ENCODE measurements around the gene GNS. TPM values are rescaled to one million over a fixed set of nuclear protein-coding genes. Genes with fewer than 3 reads are reported as not detected.

The GNS gene
- total RNA-seq, 2 experiments from 2014 or later = 21.2 to 23.1 TPM

DNA sequence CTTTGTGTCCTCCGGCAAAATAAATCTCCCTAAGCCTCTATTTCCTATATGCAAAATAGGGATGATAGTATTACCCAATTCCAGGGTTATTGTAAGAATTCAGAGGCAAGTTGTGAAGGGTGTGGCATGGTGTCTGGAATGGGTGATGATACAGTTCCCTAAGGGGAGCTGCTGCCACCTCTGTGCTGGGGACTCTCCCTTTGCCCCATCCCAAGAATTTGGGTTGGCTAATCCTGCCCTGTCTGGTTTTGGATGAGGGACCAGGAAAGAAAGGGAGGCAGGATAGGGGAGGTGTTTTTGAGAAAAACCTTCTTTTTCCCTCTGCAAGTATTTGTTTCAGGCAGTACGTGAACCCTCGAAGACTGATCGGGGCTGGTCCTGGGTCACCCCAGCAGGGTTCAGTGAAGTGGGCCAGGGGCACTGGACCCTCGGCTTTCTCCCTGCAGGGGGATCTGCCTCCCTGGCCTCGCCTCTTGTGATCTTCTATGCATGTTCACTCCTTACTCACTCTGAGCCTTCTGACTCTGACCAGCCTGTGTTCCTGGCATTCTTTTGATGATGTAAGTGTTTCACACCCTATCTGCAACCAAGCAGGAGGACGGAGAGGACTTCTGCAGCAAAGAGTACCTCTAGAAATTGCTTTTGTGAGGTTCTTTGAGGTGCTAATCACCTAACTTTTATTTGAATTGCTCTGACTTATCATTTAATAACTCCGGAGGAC is 88.1 kb downstream of the GNS start:
- POLR2A ChIA-PET = interaction anchor here (1.1 kb wide), 1 partner anchor 11 kb away, joined by 4 read pairs; no protein-coding TSS in a partner anchor
- peak; percentile 60 for DNase-seq

DNA sequence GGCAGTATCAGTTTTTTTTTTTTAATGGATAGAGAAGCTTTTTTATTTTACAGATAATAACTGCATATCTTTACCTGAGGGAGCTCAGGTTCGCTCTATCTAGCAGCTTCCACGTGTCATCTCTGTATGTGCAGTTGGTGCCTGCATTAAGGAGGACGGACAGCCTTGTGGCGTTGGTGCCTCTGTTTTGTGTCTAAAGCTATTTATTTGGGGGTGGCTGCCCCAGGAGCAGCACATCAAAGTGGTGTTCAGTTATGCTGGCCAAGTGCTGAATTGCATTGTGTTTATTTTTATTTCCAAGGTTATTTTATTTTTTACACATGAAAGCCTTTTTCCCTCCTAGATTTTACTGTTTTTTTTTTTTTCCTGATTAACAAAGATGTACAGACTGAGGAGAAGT is 89.2 kb downstream of the GNS start:
- Mint-ChIP-seq H3K36me3 (no peaks in the 10 kb centered on the region), H3K4me3 (peak overlapping the region; percentile 85), H3K27ac (peak overlapping the region; percentile 96), H3K9me3 (no peaks in the 10 kb centered on the region), H3K27me3 (no peaks in the 10 kb centered on the region), H3K4me1 (ENCODE audit: low read depth) (peaks cover 92% of the 10 kb centered on the region)
- DNase-seq = no peak
- intact Hi-C loops (cut with micrococcal nuclease) = loop anchor here (5.0 kb wide), 1 partner anchor 268 kb away; the partner anchor contains the start of gene XPOT
- ChIA-PET POLR2A (interaction anchor here (0.6 to 2.5 kb wide), 10 partner anchors 9 to 225 kb away, joined by 3 to 19 read pairs (median 4); partner anchors contain the start of gene RASSF3), CTCF (interaction anchor here (0.6 to 4.7 kb wide), 8 partner anchors 8 to 121 kb away, joined by 3 to 22 read pairs (median 6); no protein-coding TSS in a partner anchor)

More for the DNA sequence above, 88.1 kb downstream of the GNS start:
- Mint-ChIP-seq H3K4me3 (peak overlapping the region; percentile 23), H3K9me3 (no peaks in the 10 kb centered on the region), H3K36me3 (no peaks in the 10 kb centered on the region), H3K27ac (peak overlapping the region; percentile 96), H3K4me1 (ENCODE audit: low read depth) (peaks cover 91% of the 10 kb centered on the region), H3K27me3 (no peaks in the 10 kb centered on the region)
- CTCF ChIA-PET = interaction anchor here (1.7 kb wide), 1 partner anchor 9 kb away, joined by 10 read pairs; no protein-coding TSS in a partner anchor
- intact Hi-C loops (cut with micrococcal nuclease) = loop anchor here (5.0 kb wide), 1 partner anchor 269 kb away; the partner anchor contains the start of gene XPOT

DNA sequence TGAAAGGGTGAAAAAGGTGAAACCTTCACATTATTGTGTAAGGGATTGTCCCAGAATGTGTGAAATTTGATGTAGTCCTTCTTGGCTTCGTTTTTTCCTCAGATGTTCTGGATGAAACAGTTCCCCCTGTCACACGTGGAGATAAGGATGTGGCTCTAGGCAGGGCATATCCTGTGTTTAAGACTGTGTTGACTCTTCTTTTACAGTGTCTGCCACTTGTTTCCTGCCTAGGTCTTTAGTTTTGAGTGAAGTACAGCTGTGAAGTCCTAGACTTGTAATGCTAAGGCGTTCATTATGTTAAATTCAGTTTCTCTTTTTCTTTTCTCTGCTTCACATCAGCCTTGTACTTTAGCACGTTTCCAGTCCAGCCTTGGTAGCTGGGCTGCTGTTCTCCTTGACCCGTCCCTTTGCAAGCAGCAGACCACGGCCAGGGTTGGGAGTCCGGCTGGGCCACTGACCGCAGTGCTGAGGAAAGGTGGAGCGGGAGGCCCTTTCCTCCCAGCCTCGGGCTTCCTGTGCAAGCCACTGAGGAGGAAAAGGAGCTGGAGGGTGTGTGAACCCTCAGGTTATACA is 89.8 kb downstream of the GNS start:
- H3K27me3 Mint-ChIP-seq = no peaks in the 10 kb centered on the region
- CTCF ChIA-PET = interaction anchor here (0.6 to 4.7 kb wide), 9 partner anchors 9 to 120 kb away, joined by 3 to 22 read pairs (median 8); no protein-coding TSS in a partner anchor
- intact Hi-C loops (cut with micrococcal nuclease) = loop anchor here (1.0 to 5.0 kb wide), 6 partner anchors 10 to 120 kb away; partner anchors contain the start of gene GNS
- POLR2A ChIA-PET = interaction anchor here (0.6 to 2.5 kb wide), 11 partner anchors 9 to 224 kb away, joined by 3 to 19 read pairs (median 4); partner anchors contain the start of gene RASSF3
- peak overlapping the region; percentile 85 for H3K4me3 Mint-ChIP-seq
- peaks cover 91% of the 10 kb centered on the region for H3K4me1 Mint-ChIP-seq (ENCODE audit: low read depth)
- no peaks in the 10 kb centered on the region for H3K9me3 Mint-ChIP-seq
- H3K36me3 Mint-ChIP-seq = no peaks in the 10 kb centered on the region
- peak; percentile 50 for DNase-seq
- H3K27ac Mint-ChIP-seq = peak overlapping the region; percentile 96

DNA sequence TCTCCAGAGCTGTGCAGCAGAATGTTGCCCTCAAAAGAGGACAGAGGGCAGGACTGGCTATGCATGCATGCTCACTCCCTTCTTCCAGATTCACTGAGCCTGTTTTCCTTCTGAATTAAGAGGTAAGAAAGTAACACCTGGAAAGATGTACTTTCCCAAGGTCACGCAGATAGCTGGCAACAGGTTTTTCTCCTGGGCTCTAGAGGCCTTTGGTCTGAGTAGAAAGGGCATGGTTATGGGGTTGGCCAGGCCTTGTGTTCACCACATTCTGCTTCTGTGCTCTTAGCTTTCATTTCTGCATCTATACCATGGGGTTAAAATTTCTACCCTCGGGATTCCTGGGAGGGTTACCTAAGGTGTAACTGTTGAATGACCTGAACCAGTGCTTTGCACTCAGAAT is 91.4 kb downstream of the GNS start:
- H3K4me3 Mint-ChIP-seq = no peak overlapping the region
- H3K4me1 Mint-ChIP-seq (ENCODE audit: low read depth) = peaks cover 88% of the 10 kb centered on the region
- no peaks in the 10 kb centered on the region for H3K27me3 Mint-ChIP-seq
- POLR2A ChIA-PET = interaction anchor here (1.0 to 2.5 kb wide), 6 partner anchors 11 to 446 kb away, joined by 3 to 11 read pairs (median 6); partner anchors contain the start of gene KICS2
- H3K27ac Mint-ChIP-seq = peak overlapping the region; percentile 96
- DNase-seq = no peak
- H3K36me3 Mint-ChIP-seq = no peaks in the 10 kb centered on the region
- CTCF ChIA-PET = interaction anchor here (0.9 to 4.7 kb wide), 8 partner anchors 13 to 119 kb away, joined by 3 to 22 read pairs (median 3); no protein-coding TSS in a partner anchor
- no peaks in the 10 kb centered on the region for H3K9me3 Mint-ChIP-seq
- intact Hi-C loops (cut with micrococcal nuclease) = loop anchor here (2.0 to 5.0 kb wide), 4 partner anchors 17 to 90 kb away; partner anchors contain the start of gene GNS

DNA sequence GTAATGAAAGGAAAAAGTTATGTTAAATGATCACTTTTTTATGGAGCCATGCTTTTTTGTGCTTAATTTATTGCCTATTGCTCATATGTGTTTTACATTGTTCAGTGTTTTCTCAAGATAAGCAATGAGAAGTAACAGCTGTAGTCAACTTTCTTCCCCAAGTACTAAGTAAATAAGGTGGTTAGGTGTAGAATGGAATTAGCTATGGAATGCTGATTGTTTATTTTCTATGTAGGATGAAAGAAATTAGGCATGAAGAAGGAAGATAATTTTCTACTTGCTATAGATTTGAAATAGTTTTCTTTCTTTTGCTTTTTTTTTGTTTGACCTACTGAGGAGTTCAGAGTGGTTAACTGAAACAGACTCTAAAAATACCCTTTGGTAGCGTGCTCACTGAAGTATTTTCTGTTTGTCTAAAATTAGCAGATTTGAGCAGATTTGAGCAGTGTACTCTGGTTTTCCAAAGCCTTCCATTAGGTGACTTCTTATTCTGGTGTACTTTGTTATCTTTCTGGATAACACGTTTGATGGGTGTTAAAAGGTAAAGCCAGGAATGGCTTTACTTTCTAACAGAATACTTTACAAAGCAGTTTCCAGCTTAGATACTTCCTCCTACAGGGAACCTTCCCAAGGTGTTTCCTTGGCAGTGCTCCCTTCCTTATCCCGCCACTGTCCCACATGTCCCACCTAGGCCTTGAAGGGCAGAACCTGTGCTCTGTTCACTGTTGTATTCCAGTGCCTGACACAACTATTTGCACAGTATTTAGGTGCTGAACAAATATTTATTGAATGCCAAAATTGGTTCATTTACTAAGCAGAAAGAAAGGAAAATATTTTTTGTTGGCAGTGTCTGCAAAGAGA is 92.9 kb downstream of the GNS start:
- Mint-ChIP-seq H3K27me3 (no peaks in the 10 kb centered on the region), H3K27ac (peak overlapping the region; percentile 96), H3K4me1 (ENCODE audit: low read depth) (peaks cover 89% of the 10 kb centered on the region), H3K4me3 (peak overlapping the region; percentile 43), H3K36me3 (no peaks in the 10 kb centered on the region), H3K9me3 (no peaks in the 10 kb centered on the region)
- ChIA-PET POLR2A (interaction anchor here (0.9 to 2.3 kb wide), 4 partner anchors 15 to 57 kb away, joined by 3 to 11 read pairs (median 6); no protein-coding TSS in a partner anchor), CTCF (interaction anchor here (1.4 to 4.7 kb wide), 4 partner anchors 15 to 117 kb away, joined by 3 to 22 read pairs (median 10); no protein-coding TSS in a partner anchor)
- no peak for DNase-seq
- intact Hi-C loops (cut with micrococcal nuclease) = loop anchor here (5.0 kb wide), 1 partner anchor 91 kb away; the partner anchor contains the start of gene GNS

DNA sequence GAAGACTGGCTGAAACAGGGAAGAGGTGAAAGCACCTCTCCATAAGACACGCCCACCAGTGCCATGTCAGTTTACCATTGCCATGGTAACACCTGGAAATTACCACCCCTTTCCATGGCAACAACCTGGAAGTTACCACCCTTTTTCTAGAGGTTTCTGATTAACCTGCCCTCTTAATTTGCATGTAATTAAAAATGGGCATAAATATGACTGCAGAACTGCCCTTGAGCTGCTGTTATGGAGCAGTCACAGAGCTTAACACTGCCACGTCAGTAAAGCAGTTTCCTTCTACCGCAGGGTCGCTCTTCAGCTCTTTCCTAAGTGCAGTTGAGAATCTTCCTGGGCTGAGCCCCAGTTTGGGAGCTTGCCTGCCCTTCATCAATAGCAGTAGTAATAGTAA is 93.7 kb downstream of the GNS start:
- no peaks in the 10 kb centered on the region for H3K36me3 Mint-ChIP-seq
- intact Hi-C loops (cut with micrococcal nuclease) = loop anchor here (5.0 kb wide), 1 partner anchor 92 kb away; the partner anchor contains the start of gene GNS
- ChIA-PET POLR2A (interaction anchor here (0.9 to 1.4 kb wide), 3 partner anchors 16 to 56 kb away, joined by 3 to 7 read pairs (median 4); no protein-coding TSS in a partner anchor), CTCF (interaction anchor here (0.7 to 4.7 kb wide), 4 partner anchors 32 to 116 kb away, joined by 3 to 22 read pairs (median 4); no protein-coding TSS in a partner anchor)
- DNase-seq = peak; percentile 65
- H3K27me3 Mint-ChIP-seq = no peaks in the 10 kb centered on the region
- H3K4me3 Mint-ChIP-seq = peak overlapping the region; percentile 43
- no peaks in the 10 kb centered on the region for H3K9me3 Mint-ChIP-seq
- peak overlapping the region; percentile 96 for H3K27ac Mint-ChIP-seq
- H3K4me1 Mint-ChIP-seq (ENCODE audit: low read depth) = peaks cover 89% of the 10 kb centered on the region

Other genes with a start within 250 kb of the GNS start
- gene RASSF3, start 148.9 kb downstream of the GNS start, total RNA-seq = 10 to 100 TPM; 40.6 to 40.7 TPM
- under 1 TPM in 1 of 2 experiments, not detected in 1; 0.36 TPM for gene TBC1D30, start 65.2 kb upstream of the GNS start, total RNA-seq

Data from activated CD4-positive, alpha-beta memory T cell treated with anti-CD3 and anti-CD28 coated beads for 36 hours (primary cell).